Psoas muscle (tissue), 8 donors: ENCODE data around the gene TMEM147. TPM values are rescaled to one million over a fixed set of nuclear protein-coding genes. Genes with fewer than 3 reads are reported as not detected.

Experiments used
- ATAC-seq, 4 donors: fragments of 200-7000 bp; cut with Tn5 transposase; one replicate each; pipeline ENCODE4 v1.9.1; 2020; ENCODE audit warnings: moderate library complexity in 3 of 4, mild to moderate bottlenecking in 2 of 4
- DNase-seq, 2 donors: peaks; one replicate each; pipeline ENCODE4 v3.0.0-alpha.2; 2020
- H3K27ac ChIP-seq: fragments of 200-600 bp; one replicate; pipeline ENCODE4 v1.8.0; 2022
- H3K27me3 ChIP-seq, 3 donors: fragments of 200-600 bp in 1 of 3; one replicate each; pipeline versions ENCODE4 v1.6.1 to v1.8.0; 2013 to 2022; ENCODE audit warnings: low read length in 2 of 3, mild to moderate bottlenecking in 2 of 3, moderate library complexity in 1 of 3; ENCODE audit not compliant: insufficient read depth in 3 of 3
- H3K36me3 ChIP-seq, 2 donors: fragments of 200-600 bp in 1 of 2; one replicate each; pipeline versions ENCODE4 v1.6.1 to v1.8.0; 2013 to 2022; ENCODE audit warnings: low read depth in 1 of 2, mild to moderate bottlenecking in 1 of 2, moderate library complexity in 1 of 2; ENCODE audit not compliant: insufficient read depth in 1 of 2
- H3K4me1 ChIP-seq: fragments of 200-600 bp; one replicate; pipeline ENCODE4 v1.8.0; 2022
- H3K4me3 ChIP-seq: fragments of 200-600 bp; one replicate; pipeline ENCODE4 v1.8.0; 2022; ENCODE audit warnings: mild to moderate bottlenecking
- H3K9me3 ChIP-seq: fragments of 200-600 bp; one replicate; pipeline ENCODE4 v1.8.0; 2022
- CTCF ChIP-seq: fragments of 200-600 bp; IDR thresholded peaks from one replicate; pipeline ENCODE4 v1.8.0; 2022; ENCODE audit warnings: antibody characterized with exemption
- WGBS, 3 donors: extraction: QIAGEN DNeasy Blood & Tissue Kit; methylation state at CpG; one replicate each; pipeline versions ENCODE4 v1.1.6 to v1.1.7; 2013; 5-methylcytosine and 5-hydroxymethylcytosine counted together
- intact Hi-C, 2 donors: fragments of 100-400 bp; cut with DNase I; formaldehyde crosslinking; loops; one replicate each; pipeline versions ENCODE4 v1.11.0 to v1.14.2; 2022
- long read RNA-seq, 2 donors: library from polyadenylated mRNA; unstranded; transcript quantifications; one replicate each; pipeline ENCODE4 v2.0.0, GENCODE V29; 2021
- polyA plus RNA-seq, 3 donors: library from polyadenylated mRNA; stranded (reverse); fragments of 200-250 nt; gene quantifications; one replicate each; pipeline ENCODE4 v1.2.3, GENCODE V29; 2013
- total RNA-seq, 4 donors: library from RNA; stranded (reverse); fragmentation: NEBNext Ultra II Directional in 2 of 4; extraction: Animal tissue kit (Norgen Biotek cat#: 25700) in 2 of 4; gene quantifications; one replicate each; pipeline versions ENCODE4 v1.2.1 to v1.2.4, GENCODE V29; 2021 to 2023
- donor health status: healthy with polysubstance abuse.
- donor health status: DM: no; HTN: no; CAD: no; lungs with moderate emphysema.
- donor health status: Bipolar disorder and iron deficiency.
- donor health status: healthy.
- donor health status: DM: yes; HTN: yes; CAD: no.
- donor health status: DM: no; HTN: no; CAD: no.
- donor health status: DM: no; HTN: no; CAD: no.
- donor health status: DM: yes; HTN: yes; CAD: no.

The TMEM147 gene
- total RNA-seq = 100 to 1,000 TPM in 1 of 4 donors, 10 to 100 TPM in 3; 77.1 to 103 (median 85.5) TPM
- 100 to 1,000 TPM; 143 to 245 (median 202) TPM for polyA plus RNA-seq
- long read RNA-seq, donor 1, transcript TMEM147-201 (7 exons, 899 nt) = major isoform, 35 of 58 reads
- long read RNA-seq, donor 1, partial matches to known transcripts = 3 of 58 reads
- long read RNA-seq, donor 1, other reads (novel, unspliced or antisense) = 19 of 58 reads
- long read RNA-seq, donor 2, transcript TMEM147-202 (6 exons, 935 nt) = minor isoform, 5 of 91 reads
- long read RNA-seq, donor 2, transcript TMEM147-201 (7 exons, 899 nt) = major isoform, 80 of 91 reads
- long read RNA-seq, donor 2, partial matches to known transcripts = 3 of 91 reads
- long read RNA-seq, donor 2, other reads (novel, unspliced or antisense) = 3 of 91 reads

GRCh38 chr19:35545001-35545854, at the start of gene TMEM147:
TMEM147 (plus strand) TSS chr19:35545626; CDS start chr19:35545740, 114 bp downstream.
- TF ChIP-seq CTCF = no peak
- DNase-seq (peak; percentile 97), ATAC-seq (peak; percentile 98 to 99 (median 99))
- 0% methylated on average over 61 to 85 of the region's 85 CpGs for WGBS, 3 donors
- peak within 1 kb of the TSS; percentile 79 for H3K4me3 ChIP-seq
- H3K9me3 ChIP-seq = no peaks in the 10 kb centered on the region
- H3K4me1 ChIP-seq = peaks cover 27% of the 10 kb centered on the region
- H3K27me3 ChIP-seq = no peaks in the 10 kb centered on the region
- H3K36me3 ChIP-seq = peaks cover 0 to 19% of the 10 kb centered on the region in 2 donors
- H3K27ac ChIP-seq = peak within 1 kb of the TSS; percentile 90
- intact Hi-C loops = loop anchor here (2.0 to 10.0 kb wide), 4 partner anchors 84 to 390 kb away; partner anchors contain the start of genes COX6B1 (in 1 of the 2), KMT2B (in 1 of the 2), LRFN3 (in 1 of the 2) and RBM42 (in 1 of the 2)

- 57 to 72% (median 60%) methylated on average over 13 to 14 of the region's 14 CpGs for WGBS, 3 donors
- no peak overlapping the region for H3K4me3 ChIP-seq
- H3K4me1 ChIP-seq = peaks cover 3% of the 10 kb centered on the region
- H3K36me3 ChIP-seq = no peaks in the 10 kb centered on the region
- H3K27ac ChIP-seq = no peak overlapping the region
- H3K9me3 ChIP-seq = no peaks in the 10 kb centered on the region
- DNase-seq (no peak), ATAC-seq (no peak)
- TF ChIP-seq CTCF = no peak
- H3K27me3 ChIP-seq = peaks cover 0 to 2% (median 0%) of the 10 kb centered on the region in 3 donors
- intact Hi-C loops = loop anchor here (10.0 kb wide), 2 partner anchors 143 to 223 kb away; partner anchors contain the start of gene FFAR3 (in 1 of the 2)
Observed at GRCh38 chr19:35497406-35497805, 48.0 kb upstream of the TMEM147 start.

GRCh38 chr19:35498220-35498619, 47.2 kb upstream of the TMEM147 start:
- Histone ChIP-seq H3K9me3 (no peaks in the 10 kb centered on the region), H3K4me1 (peaks cover 3% of the 10 kb centered on the region), H3K27me3 (peaks cover 0 to 7% (median 0%) of the 10 kb centered on the region in 3 donors), H3K4me3 (no peak overlapping the region), H3K27ac (no peak overlapping the region), H3K36me3 (no peaks in the 10 kb centered on the region)
- intact Hi-C loops = loop anchor here (10.0 kb wide), 2 partner anchors 143 to 223 kb away; partner anchors contain the start of gene FFAR3 (in 1 of the 2)
- 76 to 91% (median 87%) methylated on average over 3 of the region's 3 CpGs for WGBS, 3 donors
- DNase-seq (no peak), ATAC-seq (no peak)
- TF ChIP-seq CTCF = no peak

- H3K27me3 ChIP-seq = peaks cover 0 to 7% (median 0%) of the 10 kb centered on the region in 3 donors
- intact Hi-C loops = loop anchor here (10.0 kb wide), 2 partner anchors 144 to 224 kb away; partner anchors contain the start of gene FFAR3 (in 1 of the 2)
- TF ChIP-seq CTCF = no peak
Observed at GRCh38 chr19:35498984-35499527, 46.4 kb upstream of the TMEM147 start.

More at GRCh38 chr19:35498984-35499527, 46.4 kb upstream of the TMEM147 start:
- Histone ChIP-seq H3K27ac (no peak overlapping the region), H3K4me3 (no peak overlapping the region), H3K36me3 (no peaks in the 10 kb centered on the region), H3K4me1 (peaks cover 3% of the 10 kb centered on the region), H3K9me3 (no peaks in the 10 kb centered on the region)
- 72 to 76% (median 76%) methylated on average over 9 of the region's 9 CpGs for WGBS, 3 donors
- DNase-seq = peak in 1 of 2 donors; percentile 8
- no peak for ATAC-seq
